ENCODE measurements around the gene KATNBL1.

DNA sequence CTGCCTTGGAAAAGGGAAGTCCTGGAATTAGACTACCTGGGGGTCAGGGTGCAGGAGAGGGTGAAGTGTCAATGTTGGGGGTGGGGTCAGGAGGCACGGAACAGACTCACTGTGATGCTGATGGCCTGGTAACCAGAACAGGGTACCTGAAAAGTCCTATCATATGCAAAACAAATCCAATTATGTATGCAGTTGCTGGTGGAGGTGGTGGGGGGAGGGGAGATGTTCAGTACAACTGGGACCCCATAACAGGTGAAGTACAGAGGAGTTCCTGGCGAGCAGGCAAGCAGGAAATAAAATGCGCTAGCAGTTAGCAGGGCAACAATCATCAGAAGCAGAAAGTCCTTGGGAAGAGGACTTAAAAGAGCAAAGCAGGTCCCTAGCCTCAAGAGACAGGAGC, 4.2 kb upstream of the KATNBL1 start:
- TF ChIP-seq, protein P1, sequence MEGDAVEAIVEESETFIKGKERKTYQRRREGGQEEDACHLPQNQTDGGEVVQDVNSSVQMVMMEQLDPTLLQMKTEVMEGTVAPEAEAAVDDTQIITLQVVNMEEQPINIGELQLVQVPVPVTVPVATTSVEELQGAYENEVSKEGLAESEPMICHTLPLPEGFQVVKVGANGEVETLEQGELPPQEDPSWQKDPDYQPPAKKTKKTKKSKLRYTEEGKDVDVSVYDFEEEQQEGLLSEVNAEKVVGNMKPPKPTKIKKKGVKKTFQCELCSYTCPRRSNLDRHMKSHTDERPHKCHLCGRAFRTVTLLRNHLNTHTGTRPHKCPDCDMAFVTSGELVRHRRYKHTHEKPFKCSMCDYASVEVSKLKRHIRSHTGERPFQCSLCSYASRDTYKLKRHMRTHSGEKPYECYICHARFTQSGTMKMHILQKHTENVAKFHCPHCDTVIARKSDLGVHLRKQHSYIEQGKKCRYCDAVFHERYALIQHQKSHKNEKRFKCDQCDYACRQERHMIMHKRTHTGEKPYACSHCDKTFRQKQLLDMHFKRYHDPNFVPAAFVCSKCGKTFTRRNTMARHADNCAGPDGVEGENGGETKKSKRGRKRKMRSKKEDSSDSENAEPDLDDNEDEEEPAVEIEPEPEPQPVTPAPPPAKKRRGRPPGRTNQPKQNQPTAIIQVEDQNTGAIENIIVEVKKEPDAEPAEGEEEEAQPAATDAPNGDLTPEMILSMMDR (IDR thresholded peaks at IDR 0.05), result no peak
- TF ChIP-seq POLR2A (IDR thresholded peaks at IDR 0.05), result no peak

All from prostate gland (tissue), 2 donors.